Stimulated activated CD8-positive, alpha-beta memory T cell treated with anti-CD3 and anti-CD28 coated beads, Interleukin-4, amount 100 ng/mL, for 48 hours (primary cell): ENCODE measurements around the gene IRF2.

Source experiments
- DNase-seq: peaks from one replicate; pipeline ENCODE4 v3.0.0-alpha.2; 2020

The IRF2 gene

DNA sequence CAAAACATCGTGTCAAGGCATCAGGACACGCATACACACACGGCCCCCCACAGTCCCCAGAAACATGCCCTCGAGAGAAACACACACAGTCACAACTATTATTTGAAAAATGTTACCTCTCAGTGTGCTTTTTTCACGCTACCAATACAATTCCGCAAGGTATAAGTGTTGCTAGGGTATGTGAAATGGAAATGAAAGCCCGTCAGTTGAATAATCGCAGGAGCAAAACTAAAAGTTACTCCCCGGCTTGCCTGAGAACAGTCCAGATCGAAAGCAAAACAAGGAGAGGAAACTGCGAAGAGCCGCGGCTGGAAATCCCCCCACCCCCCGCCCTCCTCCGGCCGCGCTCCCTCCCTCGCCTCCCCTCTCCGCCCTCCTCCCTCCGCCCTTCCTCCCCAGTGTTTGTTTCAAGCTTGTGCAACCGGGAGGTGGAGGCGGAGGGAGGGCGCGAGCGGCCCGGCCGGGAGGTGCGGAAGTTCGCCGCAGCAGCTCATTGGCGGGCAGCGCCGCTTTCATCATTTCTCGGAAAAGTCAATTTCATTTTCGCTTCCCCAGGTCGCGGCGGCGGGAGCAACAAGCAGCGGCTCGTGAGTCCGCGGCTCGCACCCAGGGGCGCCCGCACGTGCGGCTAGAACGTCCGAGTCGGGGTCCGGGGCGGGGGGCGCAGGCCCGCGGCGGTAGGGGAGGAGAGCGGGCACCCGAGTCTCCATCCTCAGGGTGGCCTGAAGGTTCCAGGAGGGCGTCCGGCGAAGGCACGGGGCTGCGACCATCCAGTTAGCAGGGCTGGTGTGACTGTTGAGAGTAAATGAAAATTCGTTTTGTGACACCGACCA lies at the start of gene IRF2:
Gene IRF2 (minus strand): TSS at position 288 of the 833 bp plus-strand sequence. CDS start 45,486 bp downstream, outside the sequence.
- DNase-seq, result peak; percentile 95

- no peak for DNase-seq
These were observed 41.3 kb upstream of the IRF2 start for GRCh38 chr4:184515606-184516005.

DNA sequence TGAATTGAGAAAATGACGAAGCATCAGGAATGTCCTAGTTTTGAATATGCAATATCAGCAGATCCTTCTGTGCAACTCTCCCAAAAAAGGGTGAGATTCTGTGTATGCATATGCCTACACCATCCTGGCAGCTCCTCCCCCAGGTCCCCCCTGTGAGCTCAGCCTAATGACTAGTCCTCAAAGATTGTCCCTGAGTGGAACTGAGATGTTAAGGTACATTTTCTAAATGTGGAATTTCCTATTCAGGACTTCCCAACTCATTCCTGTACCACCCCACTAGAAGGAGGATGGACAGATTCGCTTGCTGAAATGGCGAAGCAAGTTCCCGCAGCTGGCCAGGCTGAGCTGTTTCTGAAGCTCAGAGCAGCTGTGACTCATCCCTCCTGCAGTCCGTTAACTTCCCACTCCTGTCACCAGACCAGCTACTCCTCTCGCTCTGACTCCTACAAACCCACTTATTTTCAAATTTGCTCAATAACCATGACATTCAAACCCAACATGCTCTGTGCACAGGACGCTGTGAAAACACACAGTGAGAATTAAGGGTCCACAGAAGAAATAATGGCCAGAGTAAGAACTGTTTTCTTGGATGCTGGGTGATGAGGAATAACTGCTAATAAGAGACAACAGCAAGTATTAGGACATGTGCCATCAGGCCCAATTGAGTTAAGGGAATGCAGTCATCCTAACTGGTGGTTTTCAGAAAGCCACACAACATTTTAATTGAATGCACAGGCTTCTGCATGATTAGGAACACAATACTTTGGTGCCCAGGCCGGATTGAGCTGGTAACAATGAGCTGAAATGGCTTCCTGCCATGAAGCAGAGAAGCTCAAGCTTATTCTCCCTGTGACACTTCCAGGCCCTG lies 40.0 kb upstream of the IRF2 start:
- DNase-seq, result peak; percentile 82

DNA sequence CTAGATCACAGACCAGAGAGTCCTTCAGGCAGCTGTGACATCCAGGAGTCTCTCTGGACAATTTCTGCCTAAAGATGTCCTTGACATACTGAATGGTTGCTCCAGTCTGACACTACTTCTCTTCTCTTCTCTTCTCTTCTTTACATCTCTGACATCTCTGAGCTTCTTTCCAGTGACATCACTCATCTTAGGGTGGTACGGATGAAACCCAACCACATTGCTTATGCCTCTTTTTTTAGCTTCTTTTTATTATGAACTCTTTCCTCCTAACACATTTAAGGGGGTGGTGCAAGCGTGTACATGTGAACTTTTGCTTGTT lies 39.4 kb upstream of the IRF2 start:
- DNase-seq, result no peak

DNA sequence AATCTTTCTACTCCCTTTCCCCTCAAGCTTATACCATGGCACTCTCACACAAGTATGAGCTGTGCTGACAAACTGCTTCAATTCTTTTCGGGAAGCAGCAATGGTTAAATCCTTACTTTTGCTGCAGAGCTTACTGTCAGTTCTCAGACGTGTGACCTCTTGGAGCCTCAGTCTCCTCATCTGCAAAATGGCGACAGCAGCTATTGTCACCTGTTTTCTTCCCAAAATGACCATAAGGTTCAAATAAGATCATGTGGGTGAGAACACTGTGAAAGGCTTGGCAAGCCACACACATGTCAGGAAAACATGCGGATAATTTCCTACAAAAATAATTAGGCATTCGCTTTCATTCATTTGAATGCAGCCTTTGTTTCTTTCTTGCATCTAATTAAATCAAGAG lies 36.8 kb upstream of the IRF2 start:
- no peak for DNase-seq

DNA sequence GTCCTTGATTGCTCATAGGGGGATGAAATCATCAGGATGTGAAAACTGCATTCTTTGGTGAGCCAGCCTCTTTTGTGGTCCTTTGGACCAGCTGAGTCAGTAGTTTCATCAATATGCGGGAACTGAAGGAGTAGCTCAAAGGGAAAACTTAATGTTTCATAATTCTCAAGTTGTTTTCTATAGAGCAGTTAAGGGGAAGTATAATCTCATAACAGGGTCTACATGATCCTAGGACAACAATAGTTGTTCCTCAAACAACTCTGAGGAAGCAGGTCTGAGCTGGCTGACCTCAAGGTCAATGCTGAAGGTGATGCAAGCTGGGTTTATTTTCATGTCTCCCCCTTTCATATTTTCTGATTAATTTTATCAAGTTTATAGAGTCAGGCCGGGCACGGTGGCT lies 36.1 kb upstream of the IRF2 start:
- no peak for DNase-seq

DNA sequence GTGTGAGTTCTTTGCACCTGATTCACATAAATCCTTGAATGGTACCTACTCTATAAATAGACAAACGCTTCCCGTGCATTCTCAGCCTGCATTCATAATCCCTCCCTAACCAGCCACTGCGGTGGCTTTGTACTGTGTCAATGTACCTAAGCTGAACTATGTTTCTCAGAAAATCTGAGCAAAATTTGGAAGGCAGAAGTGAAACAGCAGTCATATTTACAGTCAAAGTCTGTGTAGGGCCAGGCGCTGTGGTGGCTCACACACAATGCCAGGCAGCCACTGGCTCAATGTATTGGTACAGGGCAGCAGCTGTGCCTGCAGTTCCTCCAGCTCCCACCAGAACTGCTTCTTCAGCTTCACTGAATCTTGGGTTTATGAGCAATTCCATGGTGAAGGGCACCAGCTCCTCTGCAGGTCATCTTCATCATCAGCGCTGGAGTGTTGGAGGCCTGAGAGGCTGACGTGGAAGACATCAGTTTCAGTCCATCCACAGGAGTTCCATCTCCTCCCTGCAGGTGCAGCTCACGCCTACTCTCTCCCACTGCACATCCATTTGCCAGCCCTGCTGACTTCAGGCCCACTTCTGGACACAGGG lies 32.3 kb upstream of the IRF2 start:
- peak; percentile 52 for DNase-seq

DNA sequence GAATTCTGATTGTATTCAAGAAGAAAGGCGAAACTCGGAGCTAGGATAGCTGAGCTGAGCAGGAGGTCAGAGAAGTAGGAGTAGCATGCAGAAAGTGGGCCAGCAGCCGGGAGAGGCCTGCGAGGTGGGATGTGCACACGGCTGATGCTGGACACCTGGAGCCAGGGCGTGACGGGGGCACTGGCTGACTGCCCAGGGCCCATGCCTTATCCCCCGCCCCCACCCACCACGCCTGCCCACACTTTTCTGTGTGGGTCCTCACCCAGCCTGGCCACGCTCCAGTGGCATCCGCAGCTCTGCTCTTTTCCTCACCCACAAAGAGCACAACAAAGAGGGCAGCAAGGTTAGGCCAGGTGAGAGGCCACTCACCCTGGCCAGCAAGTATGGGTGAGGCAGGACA lies 30.0 kb upstream of the IRF2 start:
- no peak for DNase-seq

DNA sequence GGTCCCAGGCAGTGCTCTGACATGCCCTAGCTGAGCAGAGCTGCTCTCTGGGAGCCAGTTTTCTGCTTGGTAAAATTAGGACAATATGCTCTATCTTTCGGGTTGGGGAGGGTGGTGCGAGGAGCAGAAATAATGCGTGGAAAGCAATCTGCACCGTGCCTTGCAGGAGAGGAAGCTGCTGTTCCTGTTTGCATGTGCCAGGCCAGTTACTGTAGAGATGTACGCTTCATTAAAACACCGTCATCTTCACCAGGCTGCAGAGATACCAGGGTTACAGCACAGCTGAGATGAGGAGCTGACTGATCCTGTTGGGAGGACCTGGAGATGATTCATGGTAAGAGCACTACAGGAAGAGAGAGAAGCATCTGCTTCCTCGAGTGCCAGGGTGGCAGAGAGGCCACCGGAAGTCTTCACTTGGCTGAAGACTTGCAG lies 29.5 kb upstream of the IRF2 start:
- no peak for DNase-seq

DNA sequence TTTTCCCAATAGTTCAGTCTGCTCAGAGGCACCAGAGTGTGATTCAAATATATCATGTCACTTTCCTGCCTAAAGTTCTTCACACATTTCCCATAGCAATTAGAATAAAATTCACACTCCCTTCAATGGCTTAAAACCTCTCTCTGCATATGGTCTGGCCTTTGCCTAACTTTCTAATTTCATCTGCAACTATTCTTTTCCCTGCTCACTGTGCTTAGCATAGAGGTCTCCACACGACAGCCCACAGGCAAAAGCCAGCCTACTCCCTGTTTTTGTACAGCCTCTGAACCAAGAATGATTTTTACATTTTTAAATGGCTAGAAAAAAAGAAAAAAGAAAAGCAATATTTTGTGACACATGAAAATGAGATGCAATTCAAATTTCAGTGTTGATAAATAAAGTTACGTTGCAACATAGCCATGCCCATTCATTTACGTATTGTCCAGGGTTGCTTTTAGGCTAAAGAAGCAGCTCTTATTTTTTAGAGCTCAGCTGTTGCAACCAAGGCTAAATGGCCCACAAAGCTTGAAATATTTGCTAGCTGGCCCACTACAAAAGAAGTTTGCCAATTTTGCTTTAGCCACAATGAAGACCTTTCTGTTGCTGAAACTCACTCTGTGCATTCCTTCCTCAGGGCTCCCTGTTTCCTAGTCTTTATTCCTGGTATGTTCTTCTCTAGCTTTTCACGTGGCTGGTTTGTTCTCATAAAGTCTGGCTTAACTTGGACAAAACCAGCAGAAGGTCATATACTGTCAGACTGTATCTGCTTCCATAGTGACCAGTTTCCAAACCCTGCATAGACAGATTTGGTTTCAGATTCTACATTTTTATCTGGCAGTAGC lies 26.6 kb upstream of the IRF2 start:
- DNase-seq, result no peak

- DNase-seq, result no peak
These were observed 25.6 kb upstream of the IRF2 start for GRCh38 chr4:184499996-184500395.

- no peak for DNase-seq
These were observed 24.2 kb upstream of the IRF2 start for GRCh38 chr4:184498598-184498997.

- no peak for DNase-seq
These were observed 15.4 kb upstream of the IRF2 start for GRCh38 chr4:184489771-184490170.

DNA sequence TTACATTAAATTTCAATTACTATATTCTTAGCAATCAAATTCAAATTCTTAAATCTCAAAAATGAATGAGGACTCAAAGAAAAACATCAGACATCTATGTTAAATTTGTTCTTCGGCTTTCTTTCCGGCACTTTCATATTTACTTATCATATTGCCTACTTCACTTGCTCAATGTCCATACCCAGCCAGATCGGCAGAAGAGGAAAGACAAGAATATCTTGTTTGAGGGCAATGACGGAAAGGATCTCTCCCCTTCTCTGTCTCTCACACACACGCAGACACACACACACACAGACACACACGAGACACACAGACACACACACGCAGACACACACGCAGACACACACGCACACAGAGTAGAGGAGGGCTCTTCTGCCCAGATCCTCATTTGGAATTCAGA lies 13.2 kb upstream of the IRF2 start:
- DNase-seq, result no peak

DNA sequence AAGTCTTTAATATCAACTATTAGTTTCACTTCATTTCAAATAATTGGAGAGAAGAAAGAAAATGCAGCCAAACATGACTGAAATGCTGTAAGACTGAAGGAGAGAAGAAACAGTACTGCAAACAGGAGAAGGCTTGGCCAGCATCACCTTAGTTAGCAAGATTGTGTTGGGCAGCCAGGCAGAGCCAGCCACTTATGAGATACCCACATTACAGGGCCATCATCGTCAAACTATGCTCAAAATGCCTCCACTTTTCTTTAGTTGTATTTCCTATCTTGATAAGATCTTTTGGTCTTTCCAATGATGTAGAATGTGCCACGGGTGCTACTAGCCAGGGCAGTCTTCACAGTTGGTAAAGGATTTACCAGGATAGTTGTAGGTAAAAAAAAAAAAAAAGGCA lies 10.9 kb upstream of the IRF2 start:
- DNase-seq, result no peak

DNA sequence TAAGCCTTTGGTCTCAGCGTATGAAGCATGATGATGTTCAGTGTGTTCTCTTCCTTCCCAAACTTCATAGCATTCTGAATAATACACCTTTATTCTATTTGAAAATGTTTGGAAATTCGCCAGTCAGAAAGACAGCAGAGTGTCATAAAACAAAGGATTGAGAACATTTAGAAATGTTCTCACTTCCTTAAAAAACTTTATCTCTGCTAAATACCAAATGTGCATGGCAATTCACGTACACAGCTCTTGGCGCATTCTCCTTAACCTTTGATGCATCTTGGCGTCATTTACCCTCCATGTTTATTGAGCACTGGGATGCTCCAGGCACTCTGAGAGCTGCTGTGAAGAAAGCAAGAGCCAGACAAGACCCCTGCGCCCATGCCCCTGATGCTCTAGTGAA lies 7.2 kb upstream of the IRF2 start:
- no peak for DNase-seq

DNA sequence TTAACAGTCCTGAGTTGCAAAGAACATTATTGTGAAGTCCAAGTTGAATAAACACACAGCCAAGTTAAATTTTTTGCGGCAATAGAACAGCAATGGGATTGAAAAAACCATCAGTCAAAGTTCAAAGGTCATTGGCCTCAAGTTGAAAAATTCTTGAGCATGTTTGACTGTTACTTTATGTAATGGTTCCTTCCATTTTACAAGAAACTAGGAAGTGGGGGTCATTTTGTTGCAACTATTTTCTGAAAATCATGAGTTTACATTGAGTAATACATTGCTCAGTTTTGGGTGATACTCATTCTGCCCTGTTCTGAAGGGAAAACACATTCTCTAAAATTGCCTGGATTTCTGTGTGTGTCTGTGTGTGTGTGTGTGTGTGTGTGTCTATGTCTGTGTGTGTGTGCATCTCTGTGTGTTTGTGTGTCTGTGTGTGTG lies 5.2 kb upstream of the IRF2 start:
- DNase-seq, result no peak

- no peak for DNase-seq
These were observed 3.0 kb upstream of the IRF2 start for GRCh38 chr4:184477201-184477999.

GRCh38 chr4:184476695-184477094 lies 2.3 kb upstream of the IRF2 start:
- peak; percentile 48 for DNase-seq

- DNase-seq, result no peak
These were observed 1.1 kb upstream of the IRF2 start for GRCh38 chr4:184475498-184475897.

DNA sequence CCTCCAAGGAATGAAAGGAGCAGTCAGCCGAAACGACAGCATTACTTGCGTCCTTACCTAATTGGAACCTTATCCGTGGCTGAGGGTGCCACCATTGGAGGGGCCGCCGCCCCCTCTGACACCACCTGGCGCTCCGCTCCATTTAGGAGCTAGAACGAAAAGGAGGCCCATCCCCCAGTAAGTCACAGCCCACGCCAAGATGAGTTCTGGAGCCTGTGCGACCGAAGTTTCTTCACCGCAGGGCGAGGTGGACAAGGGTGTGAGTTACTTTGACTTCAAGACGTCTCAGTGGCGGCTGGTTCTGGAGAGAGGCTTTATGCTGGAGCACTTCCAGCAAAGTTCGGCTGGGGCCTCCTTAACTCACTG lies 729 bp upstream of the IRF2 start:
- peak; percentile 77 for DNase-seq
